GM21528 (cell line): ENCODE results near the gene CPED1.
A peak's percentile ranks its signal among the peaks of the same experiment; 100 is the strongest.
"Not testable (repeated sequence)": the region's sequence is repeated elsewhere in the genome, so short reads cannot be mapped to it uniquely, and the experiment has no call there.

Experiments
- ATAC-seq: cut with Tn5 transposase; IDR thresholded peaks from one replicate; pipeline ENCODE4 v1.9.1; 2021; ENCODE audit warnings: mild to moderate bottlenecking, moderate library complexity; ENCODE audit not compliant: unreplicated experiment, low FRiP score

CPED1 gene

DNA sequence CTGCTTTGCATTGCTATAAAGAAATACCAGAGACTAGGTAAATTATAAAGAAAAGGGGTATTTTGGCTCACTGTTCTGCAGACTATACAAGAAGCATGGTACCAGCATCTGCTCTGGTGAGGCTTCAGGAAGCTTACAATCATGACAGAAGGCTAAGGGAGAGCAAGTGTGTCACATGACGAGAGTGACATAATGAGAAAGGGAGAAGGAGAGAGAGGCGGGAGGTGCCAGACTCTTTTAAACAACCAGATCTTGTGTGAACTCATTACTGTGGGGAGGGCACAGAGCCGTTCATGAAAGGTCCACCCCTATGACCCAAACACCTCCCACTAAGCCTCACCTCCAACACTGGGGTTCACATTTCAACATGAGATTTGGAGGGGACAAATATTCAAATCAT lies 281.3 kb downstream of the CPED1 start:
- ATAC-seq, result no peak

DNA sequence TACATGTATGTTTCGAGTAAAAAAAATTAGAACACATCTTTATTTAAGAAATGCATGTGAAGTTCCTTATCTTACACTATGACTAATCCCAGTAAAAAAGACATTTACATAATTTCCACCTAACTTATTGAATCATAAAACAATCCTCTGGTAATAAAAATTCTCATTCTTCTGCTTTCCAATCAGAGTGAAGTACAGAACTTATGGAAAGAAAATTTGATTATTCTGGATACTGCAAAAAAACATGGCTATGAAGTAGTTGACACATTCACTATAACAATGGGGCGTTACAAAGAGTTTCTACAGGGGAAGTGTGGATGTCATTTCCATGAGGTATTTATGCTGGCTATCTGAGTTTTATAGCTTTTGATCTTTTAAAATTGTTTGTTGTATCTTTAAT lies 282.6 kb downstream of the CPED1 start:
- ATAC-seq, result no peak

DNA sequence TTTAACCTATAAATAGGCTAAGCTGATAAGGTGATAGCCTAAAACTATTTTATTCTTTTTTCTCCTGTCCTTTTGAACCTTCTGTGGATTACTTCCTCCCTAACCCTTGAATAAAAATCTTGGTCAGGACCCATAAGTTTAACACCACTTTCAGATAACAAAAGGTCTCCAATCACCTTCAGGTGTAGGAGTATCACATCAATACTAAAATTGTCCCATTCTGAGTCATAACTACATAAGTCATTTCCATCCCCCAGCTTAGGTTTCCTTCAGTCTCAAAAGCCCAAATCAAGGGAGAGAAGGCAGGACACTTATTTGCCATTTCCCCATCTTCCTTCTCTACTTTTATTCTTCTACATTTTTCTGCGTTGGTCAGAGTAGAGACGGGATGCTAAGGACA lies 283.4 kb downstream of the CPED1 start:
- no peak for ATAC-seq

DNA sequence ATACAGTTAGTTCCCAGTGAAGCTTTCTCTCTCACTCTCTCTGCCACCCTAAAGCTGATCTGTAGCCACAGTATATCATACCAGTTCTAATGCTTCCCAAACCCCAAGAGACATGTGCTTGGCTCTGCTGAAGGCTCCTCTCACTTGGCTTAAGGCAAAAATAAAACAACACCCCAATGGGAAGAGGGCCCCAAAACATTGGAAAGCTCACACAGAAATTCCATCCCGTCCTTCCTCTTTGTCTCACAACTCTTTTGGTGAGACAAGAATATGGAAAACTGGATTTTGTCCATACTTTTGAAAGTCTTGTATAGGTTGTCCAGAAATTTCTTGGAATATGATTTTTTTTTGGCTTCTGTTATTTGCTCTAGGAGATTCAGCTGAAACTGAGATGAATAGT lies 284.2 kb downstream of the CPED1 start:
- ATAC-seq, result no peak

DNA sequence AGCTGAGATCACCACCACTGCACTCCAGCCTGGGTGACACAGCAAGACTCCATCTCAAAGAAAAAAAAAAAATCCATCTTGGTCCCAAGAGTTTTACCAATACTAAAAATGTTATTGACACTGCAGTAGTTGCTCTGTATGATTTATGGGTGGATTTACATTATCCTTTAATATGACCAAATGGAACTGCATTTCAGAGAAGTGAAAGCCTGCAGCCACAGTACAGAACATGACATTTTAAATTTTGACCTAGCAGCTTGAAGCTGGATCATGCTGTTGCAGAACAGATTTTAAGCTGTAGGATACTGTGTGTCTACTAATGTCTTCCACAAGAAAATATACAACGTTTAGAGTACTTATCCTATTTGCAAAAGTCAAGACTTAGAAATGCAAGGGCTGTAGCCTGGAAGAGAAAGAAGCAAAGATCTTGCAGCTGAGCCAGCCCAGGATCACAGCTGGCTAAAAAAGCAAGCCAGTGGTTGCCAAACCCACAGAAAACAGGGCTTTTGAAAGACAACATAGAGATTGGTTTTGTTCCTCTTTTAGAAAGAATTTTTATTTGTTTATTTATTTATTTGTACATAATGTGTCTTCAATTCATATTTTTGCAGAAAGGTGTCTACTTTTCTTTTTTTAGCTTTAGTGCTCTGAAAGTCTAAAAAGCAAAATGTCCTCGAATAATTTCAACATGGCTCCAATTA lies 285.1 kb downstream of the CPED1 start:
- no peak for ATAC-seq

DNA sequence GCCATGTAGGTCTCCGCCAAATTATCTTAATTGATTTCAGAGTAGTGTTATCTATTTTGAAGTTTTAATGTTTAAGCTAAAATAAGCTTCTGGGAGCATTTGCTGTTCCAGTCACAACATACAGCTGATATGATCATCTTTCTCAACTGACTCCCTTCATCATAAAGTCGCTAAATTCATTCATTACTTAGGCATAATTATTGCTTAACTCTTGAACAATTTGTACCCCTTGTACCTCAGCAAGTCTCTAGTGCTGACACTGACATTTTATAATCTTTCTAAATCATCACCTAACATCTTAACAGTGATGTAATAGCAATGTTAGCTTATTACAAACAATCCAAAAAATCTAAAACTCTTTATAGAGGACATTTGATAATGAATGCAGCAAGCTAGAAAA lies 286.0 kb downstream of the CPED1 start:
- no peak for ATAC-seq

DNA sequence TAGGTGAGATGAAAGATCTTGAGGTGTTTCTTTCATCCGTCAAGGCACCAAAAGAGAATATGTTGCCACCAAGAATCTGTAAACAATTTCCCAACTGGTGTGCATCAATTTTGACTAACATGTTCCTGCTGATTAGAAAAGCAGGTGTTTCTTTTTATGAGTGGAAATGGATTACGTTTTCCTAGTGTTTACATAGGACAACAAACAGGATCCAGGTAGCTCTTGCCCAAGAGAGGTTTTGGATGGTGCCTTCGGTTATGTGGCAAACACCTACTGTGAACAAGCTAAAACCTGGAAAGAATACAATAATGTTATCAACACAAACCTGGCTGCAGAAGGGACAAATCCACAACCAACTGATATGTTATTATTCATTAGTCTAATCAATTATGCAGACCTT lies 286.7 kb downstream of the CPED1 start:
- ATAC-seq, result no peak

DNA sequence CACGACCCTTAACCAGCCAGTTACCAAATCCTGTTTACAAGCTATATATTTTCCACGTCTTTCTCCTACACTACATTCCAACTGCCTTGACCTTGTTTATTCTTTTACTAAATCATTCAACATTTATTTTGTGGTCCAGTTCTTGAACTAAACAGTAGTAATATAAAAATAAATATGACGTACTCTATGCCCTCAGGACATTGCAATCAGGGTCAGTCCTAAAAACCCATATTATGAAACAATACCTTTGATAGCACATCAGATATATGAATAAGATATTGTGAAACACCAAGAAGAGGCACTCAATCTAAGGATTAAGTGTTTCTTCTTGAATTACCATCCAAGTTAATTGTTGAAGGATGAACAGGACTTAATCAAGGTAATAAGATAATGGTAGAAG lies 287.8 kb downstream of the CPED1 start:
- ATAC-seq, result no peak

DNA sequence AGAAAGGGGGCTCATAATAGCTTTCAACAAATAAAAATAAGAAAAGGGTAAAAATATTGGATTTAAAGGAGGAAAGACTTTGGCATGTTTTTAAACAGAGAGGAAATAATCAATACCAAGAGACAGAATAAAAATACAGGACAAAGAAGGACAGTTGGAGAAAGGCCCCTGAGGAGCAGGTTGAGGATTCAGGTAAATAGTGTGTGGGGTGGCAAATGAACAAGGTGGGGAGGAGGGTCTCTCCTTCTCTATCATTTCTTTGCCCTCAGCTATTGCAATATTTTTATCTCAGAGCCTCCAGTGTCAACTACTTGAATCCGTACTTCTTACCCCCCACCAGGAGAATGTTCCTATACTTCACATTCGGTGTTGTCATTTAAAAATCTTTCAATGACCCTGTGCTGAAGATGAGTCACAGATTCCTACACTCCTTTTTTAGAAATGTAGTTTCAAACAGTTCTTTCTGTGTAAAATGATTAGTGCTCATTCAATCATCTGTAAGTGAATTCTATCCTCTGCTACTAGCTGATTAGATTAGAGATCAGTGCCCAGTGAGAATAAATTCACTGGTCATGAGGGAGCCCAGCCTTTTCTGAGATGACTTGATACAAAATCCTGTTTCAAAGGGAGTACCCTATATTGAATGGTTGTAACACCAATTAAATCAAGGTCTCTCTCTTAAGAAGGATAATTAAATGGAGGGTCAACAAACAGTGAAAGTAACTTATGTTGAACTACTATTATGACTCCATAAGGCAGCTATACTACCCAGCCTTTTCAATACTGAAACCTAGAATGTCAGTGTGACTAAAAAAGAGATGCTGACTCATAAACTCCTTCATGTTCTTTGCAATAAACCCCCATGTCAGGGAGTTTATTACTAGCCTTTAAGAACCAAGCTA lies 289.9 kb downstream of the CPED1 start:
- peak; percentile 100 for ATAC-seq

DNA sequence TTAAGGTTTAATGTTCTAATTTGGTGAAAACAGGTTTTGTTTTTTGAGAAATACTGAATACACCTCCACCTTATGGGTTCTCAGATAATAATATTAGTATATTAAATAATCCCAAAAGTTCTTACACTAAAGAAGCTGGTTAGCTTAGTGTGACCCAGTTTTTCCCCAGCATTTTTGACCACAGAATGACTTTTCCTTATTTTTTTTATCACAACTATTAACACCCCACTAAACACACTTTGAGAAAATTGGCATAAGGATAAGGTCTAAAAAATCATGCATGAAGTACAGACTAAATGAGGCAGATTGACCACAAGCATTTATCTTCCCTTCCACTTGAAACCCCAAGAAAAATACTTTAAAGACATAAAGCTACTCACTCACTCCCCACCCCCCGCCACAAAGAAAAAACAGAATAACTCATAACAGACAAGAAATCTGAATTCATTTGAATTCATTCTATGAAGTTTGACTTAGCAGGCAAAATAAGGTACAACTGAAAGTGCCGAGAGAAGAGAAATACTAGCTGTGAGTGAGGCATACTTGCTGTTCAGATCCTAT lies 290.6 kb downstream of the CPED1 start:
- ATAC-seq, result peak; percentile 5

DNA sequence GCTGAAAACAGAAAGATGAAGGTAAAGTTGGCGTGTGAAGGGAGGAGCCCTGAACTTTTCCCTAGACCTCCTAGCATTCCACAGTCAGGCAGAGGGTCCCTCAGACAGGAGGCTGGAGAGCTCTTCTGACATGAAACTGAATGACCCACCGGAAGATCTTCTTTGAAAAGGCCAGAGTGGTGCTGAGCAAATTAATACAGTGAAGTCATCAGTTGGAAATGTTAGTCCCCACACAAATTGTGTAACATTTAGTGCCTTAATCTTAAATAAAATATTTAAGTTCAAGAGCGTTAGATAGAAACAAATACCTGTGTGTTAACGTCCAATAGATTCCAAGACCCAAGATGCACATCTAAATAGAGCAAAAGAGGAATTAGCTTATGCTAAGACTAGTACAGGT lies 291.3 kb downstream of the CPED1 start:
- no peak for ATAC-seq

DNA sequence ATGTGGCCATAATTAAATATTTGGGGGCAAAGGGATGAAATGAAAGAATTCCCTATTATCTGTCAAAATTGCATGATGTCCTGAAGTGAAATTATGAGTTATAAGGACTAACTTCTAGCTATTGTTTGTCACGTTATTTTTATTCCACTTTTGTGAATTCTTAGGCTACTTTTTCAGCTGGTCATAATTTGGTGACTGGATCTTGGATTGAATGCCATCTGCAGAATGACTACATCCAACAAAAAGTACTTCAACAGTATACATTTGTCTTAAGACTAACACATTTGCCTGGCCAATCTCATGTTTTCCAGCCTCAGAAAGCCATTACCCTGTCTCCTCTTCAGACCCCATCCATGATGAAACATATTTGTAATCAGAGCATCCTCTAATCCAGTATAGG lies 292.1 kb downstream of the CPED1 start:
- no peak for ATAC-seq

DNA sequence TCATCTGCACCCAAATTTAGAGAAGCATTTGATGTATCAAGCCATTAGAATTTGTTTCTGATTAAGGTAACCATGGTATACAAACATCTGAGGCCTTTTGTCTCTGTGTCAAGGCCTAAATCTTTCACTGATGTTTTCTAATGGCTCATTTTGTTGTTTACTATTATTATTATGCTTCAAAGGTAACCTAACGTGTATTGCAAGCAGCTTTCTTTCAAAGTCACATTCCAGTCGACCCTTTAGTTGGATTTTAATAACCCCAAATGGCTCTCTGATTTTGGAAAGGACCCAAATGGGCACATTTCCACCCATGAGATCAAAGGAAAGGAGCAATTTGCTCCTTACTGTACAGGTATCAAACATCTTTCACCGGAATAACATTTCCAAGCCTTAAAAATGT lies 293.6 kb downstream of the CPED1 start:
- no peak for ATAC-seq

DNA sequence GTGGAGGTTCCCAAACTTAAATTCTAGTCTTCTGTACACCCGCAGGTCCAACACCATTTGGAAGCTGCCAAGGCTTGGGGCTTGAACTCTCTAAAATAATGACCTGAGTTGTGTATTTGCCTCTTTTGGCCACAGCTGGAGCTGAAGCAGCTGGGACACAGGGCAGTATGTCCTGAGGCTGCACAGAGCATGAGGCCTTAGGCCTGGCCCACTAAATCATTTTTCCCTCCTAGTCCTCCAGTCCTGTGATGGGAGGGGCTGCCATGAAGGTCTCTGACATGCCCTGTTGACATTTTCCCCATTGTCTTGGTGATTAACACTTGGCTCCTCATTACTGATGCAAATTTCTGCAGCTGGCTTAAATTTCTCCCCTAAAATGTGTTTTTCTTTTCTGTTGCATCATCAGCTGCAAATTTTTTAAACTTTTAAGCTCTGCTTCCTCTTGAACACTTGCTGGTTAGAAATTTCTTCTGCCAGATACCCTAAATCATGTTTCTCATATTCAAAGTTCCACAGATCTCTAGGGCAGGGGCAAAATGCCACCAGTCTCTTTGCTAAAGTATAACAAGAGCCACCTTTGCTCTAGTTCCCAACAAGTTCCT lies 296.7 kb downstream of the CPED1 start:
- ATAC-seq, result no peak

DNA sequence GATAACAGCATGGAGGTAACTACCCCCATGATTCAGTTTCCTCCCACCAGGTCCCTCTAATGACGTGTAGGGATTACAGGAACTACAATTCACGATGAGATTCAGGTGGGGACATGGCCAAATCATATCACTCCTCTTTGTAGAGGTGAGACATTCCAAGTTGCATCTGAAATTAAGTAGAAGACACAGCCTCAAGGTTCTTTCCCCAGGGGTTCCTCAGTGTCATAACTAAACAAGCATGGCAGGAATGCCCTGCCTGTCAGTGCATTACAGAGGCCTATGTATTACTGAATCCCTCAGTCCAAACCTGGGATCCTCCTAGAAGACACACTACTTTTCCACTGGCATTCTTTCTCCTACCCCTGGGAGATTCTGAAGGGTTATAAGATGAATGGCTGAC lies 297.7 kb downstream of the CPED1 start:
- ATAC-seq, result no peak

DNA sequence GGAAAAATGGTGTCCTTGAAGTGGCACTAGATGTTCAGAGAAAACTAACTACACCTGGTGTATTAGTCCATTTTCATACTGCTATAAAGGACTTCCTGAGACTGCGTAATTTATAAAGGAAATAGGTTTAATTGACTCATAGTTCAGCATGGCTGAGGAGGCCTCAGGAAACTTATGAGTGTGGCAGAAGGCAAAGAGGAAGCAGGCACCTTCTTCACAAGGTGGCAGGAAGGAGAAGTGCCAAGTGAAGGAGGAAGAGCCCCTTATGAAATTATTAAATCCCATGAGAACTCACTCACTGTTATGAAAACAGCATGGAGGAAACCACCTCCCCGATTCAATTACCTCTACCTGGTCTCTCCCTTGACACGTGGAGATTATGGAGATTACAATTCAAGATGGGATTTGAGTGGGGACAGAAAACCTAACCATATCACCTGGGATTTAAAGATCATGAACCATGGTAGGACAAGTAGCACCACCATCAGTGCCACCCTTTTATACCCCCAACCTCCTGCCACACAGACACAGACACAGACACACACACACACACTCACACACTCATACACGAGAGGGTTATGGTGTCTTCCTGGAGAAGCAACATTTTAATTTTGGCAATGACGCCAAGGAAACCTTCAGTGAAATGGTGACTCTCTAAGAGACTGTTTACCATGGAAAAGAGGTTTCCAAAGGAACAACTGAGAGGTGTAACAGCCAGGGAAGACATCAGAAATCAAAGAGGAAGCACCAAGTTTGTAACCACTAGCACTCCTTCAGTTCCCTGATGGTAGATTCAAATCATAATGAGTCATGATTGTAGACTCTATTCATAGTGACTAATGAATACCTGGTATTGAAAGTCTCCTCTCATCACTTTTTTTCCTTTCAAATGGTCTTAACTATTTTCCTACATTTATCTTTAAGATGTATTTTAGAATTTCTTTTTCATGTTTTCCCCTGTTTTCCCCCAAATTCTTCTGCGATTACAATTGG lies 298.5 kb downstream of the CPED1 start:
- ATAC-seq, result no peak

DNA sequence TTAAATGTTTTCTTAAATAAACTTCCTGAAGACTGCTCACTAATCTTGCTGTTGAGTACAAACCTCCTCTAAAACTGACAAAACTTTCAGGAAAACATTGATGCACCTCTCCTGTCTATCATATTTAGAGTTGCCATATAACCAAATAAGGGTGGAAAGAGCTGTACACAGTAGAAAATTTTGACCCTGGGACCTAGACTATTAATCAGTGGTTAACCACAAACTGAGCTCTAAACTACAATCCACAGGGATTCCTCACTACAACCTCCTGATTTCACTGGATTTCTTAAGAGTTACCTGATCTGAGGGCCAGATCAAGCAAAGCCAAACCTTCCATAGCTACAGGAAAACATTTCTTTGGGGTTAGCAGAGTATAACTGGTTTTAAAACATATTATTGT lies 300.4 kb downstream of the CPED1 start:
- no peak for ATAC-seq

DNA sequence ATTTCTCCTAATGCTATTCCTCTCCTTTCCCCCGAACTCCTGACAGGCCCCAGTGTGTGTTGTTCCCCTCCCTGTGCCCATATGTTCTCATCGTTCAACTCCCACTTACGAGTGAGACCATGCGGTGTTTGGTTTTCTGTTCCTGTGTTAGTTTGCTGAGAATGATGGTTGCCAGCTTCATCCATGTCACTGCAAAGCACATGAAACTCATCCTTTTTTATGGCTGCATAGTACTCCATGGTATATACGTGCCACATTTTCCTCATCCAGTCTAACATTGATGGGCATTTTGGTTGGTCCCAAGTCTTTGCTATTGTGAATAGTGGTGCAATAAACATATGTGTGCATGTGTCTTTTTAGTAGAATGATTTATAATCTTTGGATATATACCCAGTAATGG lies 301.4 kb downstream of the CPED1 start:
- ATAC-seq, result not testable (repeated sequence)

DNA sequence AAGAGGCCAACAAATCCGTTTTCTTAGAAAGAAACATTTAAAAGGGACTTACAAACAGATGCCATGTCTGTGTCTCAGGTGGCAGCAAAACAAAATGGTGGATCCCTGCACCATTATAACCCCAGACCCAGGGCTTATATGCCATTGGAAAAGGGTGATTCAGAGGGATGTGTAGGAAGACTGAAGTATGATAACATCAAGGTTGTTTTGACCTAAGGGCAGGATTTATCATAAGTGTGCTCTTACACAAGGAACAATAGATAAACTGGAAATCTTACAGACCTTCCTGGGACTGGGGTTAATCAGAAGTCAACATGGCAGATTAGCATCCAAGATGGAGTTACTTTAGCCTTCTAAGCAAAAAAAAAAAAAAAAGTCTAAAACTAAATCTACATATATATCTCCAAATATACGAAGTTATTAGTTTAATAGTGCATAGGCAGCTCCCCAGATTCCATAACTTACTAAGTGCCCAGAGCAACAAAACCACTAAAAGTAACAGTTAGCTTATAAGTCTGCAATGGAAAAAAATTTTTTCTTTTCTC lies 306.0 kb downstream of the CPED1 start:
- ATAC-seq, result no peak

DNA sequence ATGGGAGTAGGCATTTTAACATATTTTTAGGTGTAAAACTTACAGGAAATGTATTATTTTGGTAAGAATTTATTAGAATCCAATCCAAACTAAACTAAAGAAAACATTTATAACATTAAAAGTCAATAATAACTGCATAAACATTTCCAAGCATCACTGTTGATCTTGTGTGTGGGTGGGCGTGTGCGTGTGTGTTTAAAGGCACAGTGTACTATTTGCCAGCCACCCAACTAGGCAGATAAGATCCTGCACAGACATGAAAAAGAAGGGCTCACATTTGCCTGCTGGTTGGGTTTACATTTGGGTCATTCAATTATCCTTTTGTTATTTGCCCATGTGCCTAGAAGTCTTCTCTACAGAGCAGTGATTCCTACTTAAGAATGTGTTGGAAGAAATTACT lies 309.3 kb downstream of the CPED1 start:
- no peak for ATAC-seq
